Fibroblast of mammary gland (primary cell): ENCODE measurements around the gene MCF2.

Experiments
- DNase-seq: peaks from one replicate; pipeline ENCODE4 v3.0.0-alpha.2; 2010; ENCODE audit warnings: low read depth
- H3K4me3 ChIP-seq: 2 replicates; pipeline ENCODE4 v1.5.1; 2011; ENCODE audit warnings: low read depth, mild to moderate bottlenecking, low read length, moderate library complexity; ENCODE audit not compliant: control insufficient read depth
- CTCF ChIP-seq: conservative IDR thresholded peaks from 2 replicates; pipeline ENCODE4 v1.5.1; 2011; ENCODE audit warnings: low read depth, low read length, inconsistent platforms; ENCODE audit not compliant: control insufficient read depth, insufficient read depth

Gene MCF2

GRCh38 chrX:139640259-139640658 lies 67.7 kb downstream of the MCF2 start:
- no peak overlapping the region for H3K4me3 ChIP-seq
- TF ChIP-seq CTCF: no peak
- DNase-seq: no peak

- TF ChIP-seq CTCF: no peak
- no peak for DNase-seq
- H3K4me3 ChIP-seq: no peak overlapping the region
Observed at GRCh38 chrX:139639253-139639652, 68.7 kb downstream of the MCF2 start.

GRCh38 chrX:139600105-139600504 lies 107.9 kb downstream of the MCF2 start:
- H3K4me3 ChIP-seq: no peak overlapping the region
- TF ChIP-seq CTCF: no peak
- no peak for DNase-seq

- TF ChIP-seq CTCF: no peak
- no peak for DNase-seq
- H3K4me3 ChIP-seq: no peak overlapping the region
Observed at GRCh38 chrX:139596068-139596467, 111.9 kb downstream of the MCF2 start.

- no peak overlapping the region for H3K4me3 ChIP-seq
- TF ChIP-seq CTCF: no peak
- no peak for DNase-seq
Observed at GRCh38 chrX:139585613-139586012, 122.4 kb downstream of the MCF2 start.

- no peak overlapping the region for H3K4me3 ChIP-seq
- TF ChIP-seq CTCF: no peak
- no peak for DNase-seq
Observed at GRCh38 chrX:139581068-139581467, 126.9 kb downstream of the MCF2 start.

GRCh38 chrX:139566981-139567380 lies 141.0 kb downstream of the MCF2 start:
- no peak overlapping the region for H3K4me3 ChIP-seq
- DNase-seq: no peak
- TF ChIP-seq CTCF: no peak
